Neural cell (in vitro differentiated cells): Measurements from ENCODE around the gene ZSWIM8. TPM values are rescaled to one million over a fixed set of nuclear protein-coding genes. Genes with fewer than 3 reads are reported as not detected.

Source experiments
- H2AFZ ChIP-seq: fragments of 200-600, 300-800 bp; sonication (generic), shearing (Covaris generic); 2 replicates; pipeline ENCODE4 v1.6.0; 2014; ENCODE audit warnings: low read depth, mild to moderate bottlenecking, antibody characterized with exemption, low read length, moderate library complexity
- H3F3A ChIP-seq: fragments of 200-600 bp; shearing (Covaris generic); 2 replicates; pipeline ENCODE4 v1.6.1; 2016; ENCODE audit warnings: mild to moderate bottlenecking, moderate library complexity, mixed read lengths, antibody characterized with exemption, low read length; ENCODE audit not compliant: insufficient read depth, poor library complexity, severe bottlenecking
- H3K27ac ChIP-seq: fragments of 200-600, 300-800 bp; sonication (generic), shearing (Covaris generic); 2 replicates; pipeline ENCODE4 v1.5.1; 2014; ENCODE audit warnings: mild to moderate bottlenecking, low read length, moderate library complexity
- H3K27me3 ChIP-seq: fragments of 300-800, 200-600 bp; sonication (generic), shearing (Covaris generic); 2 replicates; pipeline ENCODE4 v1.6.0; 2014; ENCODE audit warnings: mild to moderate bottlenecking, low read depth, low read length, moderate library complexity; ENCODE audit not compliant: insufficient read depth
- H3K36me3 ChIP-seq: fragments of 300-800, 200-600 bp; sonication (generic), shearing (Covaris generic); 2 replicates; pipeline ENCODE4 v1.5.1; 2014; ENCODE audit warnings: mild to moderate bottlenecking, antibody characterized with exemption, low read length, moderate library complexity; ENCODE audit not compliant: insufficient read depth
- H3K4me2 ChIP-seq: fragments of 300-800, 200-600 bp; sonication (generic), shearing (Covaris generic); 2 replicates; pipeline ENCODE4 v1.6.0; 2014; ENCODE audit warnings: mild to moderate bottlenecking, low read length
- H3K4me3 ChIP-seq: fragments of 300-800, 200-600 bp; sonication (generic), shearing (Covaris generic); 2 replicates; pipeline ENCODE4 v1.5.1; 2014; ENCODE audit warnings: mild to moderate bottlenecking, low read length, moderate library complexity
- H3K79me2 ChIP-seq: fragments of 200-600 bp; shearing (Covaris generic); replicated peaks from 2 replicates; pipeline ENCODE4 v1.6.0; 2014; ENCODE audit warnings: mild to moderate bottlenecking, low read length, moderate library complexity; ENCODE audit not compliant: insufficient read depth
- H3K9ac ChIP-seq: fragments of 300-800, 200-600 bp; sonication (generic), shearing (Covaris generic); 2 replicates; pipeline ENCODE4 v1.6.1; 2016; ENCODE audit warnings: mild to moderate bottlenecking, low read length, mixed read lengths
- H3K9me2 ChIP-seq: fragments of 200-600 bp; shearing (Covaris generic); 2 replicates; pipeline ENCODE4 v1.6.1; 2016; ENCODE audit warnings: mild to moderate bottlenecking, low read length, mixed read lengths; ENCODE audit not compliant: insufficient read depth
- H3K9me3 ChIP-seq: fragments of 200-600, 300-800 bp; sonication (generic), shearing (Covaris generic); 2 replicates; pipeline ENCODE4 v1.6.1; 2016; ENCODE audit warnings: mild to moderate bottlenecking, mixed run types, low read length, moderate library complexity, mixed read lengths
- H4K20me1 ChIP-seq: fragments of 200-600 bp; shearing (Covaris generic); 2 replicates; pipeline ENCODE4 v1.6.1; 2016; ENCODE audit warnings: mild to moderate bottlenecking, mixed run types; ENCODE audit not compliant: insufficient read depth
- CTCF ChIP-seq: fragments of 450-650 bp; IDR thresholded peaks from 2 replicates; pipeline ENCODE4 v1.5.1; 2014; ENCODE audit warnings: antibody characterized with exemption, mild to moderate bottlenecking, moderate library complexity; ENCODE audit not compliant: poor library complexity, severe bottlenecking
- EP300 ChIP-seq: fragments of 450-650 bp; conservative IDR thresholded peaks from 2 replicates; pipeline ENCODE4 v1.6.1; 2014; ENCODE audit warnings: antibody characterized with exemption, mild to moderate bottlenecking, moderate library complexity; ENCODE audit not compliant: poor library complexity, severe bottlenecking
- EZH2 ChIP-seq: fragments of 200-600, 300-800 bp; shearing (Covaris generic), sonication (generic); IDR thresholded peaks from 2 replicates; pipeline ENCODE4 v1.6.1; 2014; ENCODE audit warnings: antibody characterized with exemption, low read length, borderline replicate concordance, mild to moderate bottlenecking; ENCODE audit not compliant: insufficient read depth, poor library complexity, severe bottlenecking
- MXI1 ChIP-seq: fragments of 450-650 bp; conservative IDR thresholded peaks from 2 replicates; pipeline ENCODE4 v1.6.1; 2014; ENCODE audit warnings: antibody characterized with exemption, mild to moderate bottlenecking; ENCODE audit not compliant: poor library complexity, severe bottlenecking
- POLR2AphosphoS5 ChIP-seq: IDR thresholded peaks from 2 replicates; pipeline ENCODE4 v1.6.1; 2012
- RAD21 ChIP-seq: fragments of 450-650 bp; conservative IDR thresholded peaks from 2 replicates; pipeline ENCODE4 v1.6.1; 2014; ENCODE audit warnings: antibody characterized with exemption, mild to moderate bottlenecking, moderate library complexity
- REST ChIP-seq: IDR thresholded peaks from 2 replicates; pipeline ENCODE4 v1.6.1; 2012; ENCODE audit warnings: borderline replicate concordance
- SMC3 ChIP-seq: fragments of 450-650 bp; conservative IDR thresholded peaks from 2 replicates; pipeline ENCODE4 v1.6.1; 2014; ENCODE audit warnings: antibody characterized with exemption, mild to moderate bottlenecking, moderate library complexity; ENCODE audit not compliant: poor library complexity
- TAF1 ChIP-seq: IDR thresholded peaks from 2 replicates; pipeline ENCODE4 v1.6.1; 2012; ENCODE audit warnings: low read depth
- polyA plus RNA-seq: library from polyadenylated mRNA; depleted of rRNA; stranded (reverse); fragments of >200 nt; gene quantifications from 2 replicates; pipeline ENCODE4 v1.2.3, GENCODE V29; 2014

ZSWIM8 gene
- polyA plus RNA-seq, 1 donor from 2014 or later: 69.1 TPM

- H3K4me2 ChIP-seq: no peak overlapping the region
- no peaks in the 10 kb centered on the region for H3F3A ChIP-seq
- no peak overlapping the region for H3K9ac ChIP-seq
- no peak overlapping the region for H3K27ac ChIP-seq
- H3K9me2 ChIP-seq: no peaks in the 10 kb centered on the region
- no peak overlapping the region for H2AFZ ChIP-seq
- H3K79me2 ChIP-seq: no peaks in the 10 kb centered on the region
- TF ChIP-seq RAD21: no peak
- peak; percentile 23 for TF ChIP-seq POLR2AphosphoS5
- no peaks in the 10 kb centered on the region for H4K20me1 ChIP-seq
- peaks cover 14% of the 10 kb centered on the region for H3K36me3 ChIP-seq
- no peak overlapping the region for H3K4me3 ChIP-seq
- H3K27me3 ChIP-seq: no peaks in the 10 kb centered on the region
- H3K9me3 ChIP-seq: no peaks in the 10 kb centered on the region
Measured at GRCh38 chr10:73801253-73801590, 15.8 kb downstream of the ZSWIM8 start.

GRCh38 chr10:73802276-73802991, 17.0 kb downstream of the ZSWIM8 start:
- TF ChIP-seq SMC3 (no peak), MXI1 (no peak), TAF1 (no peak), POLR2AphosphoS5 (no peak), REST (no peak), RAD21 (no peak), EP300 (no peak), EZH2 (no peak), CTCF (no peak)
- H4K20me1 ChIP-seq: no peaks in the 10 kb centered on the region
- H3K27me3 ChIP-seq: no peaks in the 10 kb centered on the region
- H3K4me3 ChIP-seq: no peak overlapping the region
- H3K9me3 ChIP-seq: no peaks in the 10 kb centered on the region
- H3K9ac ChIP-seq: no peak overlapping the region
- no peaks in the 10 kb centered on the region for H3K79me2 ChIP-seq
- H3K27ac ChIP-seq: no peak overlapping the region
- peaks cover 14% of the 10 kb centered on the region for H3K36me3 ChIP-seq
- H3K4me2 ChIP-seq: no peak overlapping the region
- H3F3A ChIP-seq: no peaks in the 10 kb centered on the region
- no peak overlapping the region for H2AFZ ChIP-seq
- H3K9me2 ChIP-seq: no peaks in the 10 kb centered on the region
